Liver (tissue), 9 donors: Measurements from ENCODE around the gene GREB1L. TPM values are rescaled to one million over a fixed set of nuclear protein-coding genes. Genes with fewer than 3 reads are reported as not detected.

ENCODE experiments used
- DNase-seq: peaks from one replicate; pipeline ENCODE4 v3.0.0-alpha.2; 2017; ENCODE audit warnings: low spot score
- H3K27ac ChIP-seq, 2 donors: one replicate each; pipeline ENCODE4 v1.7.0; 2013; ENCODE audit warnings: inconsistent platforms in 2 of 2, low read length in 2 of 2, control low read depth in 1 of 2, low read depth in 1 of 2, mild to moderate bottlenecking in 1 of 2
- H3K27me3 ChIP-seq, 4 donors: one replicate each; pipeline versions ENCODE4 v1.6.1 to v1.7.0; 2013; ENCODE audit warnings: low read length in 3 of 4, inconsistent platforms in 1 of 4, mild to moderate bottlenecking in 1 of 4, moderate library complexity in 1 of 4; ENCODE audit not compliant: control insufficient read depth in 4 of 4, insufficient read depth in 4 of 4
- H3K36me3 ChIP-seq, 4 donors: one replicate each; pipeline versions ENCODE4 v1.6.1 to v1.7.0; 2013; ENCODE audit warnings: low read length in 3 of 4, mild to moderate bottlenecking in 3 of 4, low read depth in 1 of 4, moderate library complexity in 1 of 4; ENCODE audit not compliant: control insufficient read depth in 4 of 4, insufficient read depth in 3 of 4
- H3K4me1 ChIP-seq, 4 donors: one replicate each; pipeline versions ENCODE4 v1.6.1 to v1.7.0; 2013; ENCODE audit warnings: low read length in 3 of 4, mild to moderate bottlenecking in 3 of 4, moderate library complexity in 1 of 4; ENCODE audit not compliant: control insufficient read depth in 4 of 4, insufficient read depth in 4 of 4
- H3K4me3 ChIP-seq, 3 donors: one replicate each; pipeline versions ENCODE4 v1.6.1 to v1.7.0; 2013; ENCODE audit warnings: low read length in 3 of 3, control low read depth in 1 of 3, low read depth in 1 of 3, mild to moderate bottlenecking in 1 of 3
- H3K9ac ChIP-seq, 2 donors: one replicate each; pipeline ENCODE4 v1.7.0; 2013; ENCODE audit warnings: low read length in 2 of 2, mild to moderate bottlenecking in 2 of 2, moderate library complexity in 2 of 2, control low read depth in 1 of 2, low read depth in 1 of 2
- H3K9me3 ChIP-seq, 4 donors: one replicate each; pipeline versions ENCODE4 v1.6.1 to v1.7.0; 2013; ENCODE audit warnings: low read length in 3 of 4; ENCODE audit not compliant: control insufficient read depth in 4 of 4
- ATF3 ChIP-seq: IDR thresholded peaks from 2 replicates; pipeline ENCODE4 v1.6.1; 2016; ENCODE audit warnings: antibody characterized with exemption
- CTCF ChIP-seq: fragments of 150-350 bp; IDR thresholded peaks from 2 replicates; pipeline ENCODE4 v1.5.1; 2017; ENCODE audit warnings: improper control_type of control experiment, low read depth, low read length; ENCODE audit not compliant: missing input control
- EGR1 ChIP-seq, 2 donors: IDR thresholded peaks; 2 replicates each; pipeline ENCODE4 v1.6.1; 2016 to 2018; ENCODE audit warnings: antibody characterized with exemption in 2 of 2, low read depth in 2 of 2
- FOXA1 ChIP-seq: IDR thresholded peaks from 2 replicates; pipeline ENCODE4 v1.6.1; 2016; ENCODE audit warnings: antibody characterized with exemption
- FOXA2 ChIP-seq: IDR thresholded peaks from 2 replicates; pipeline ENCODE4 v1.6.1; 2016; ENCODE audit warnings: antibody characterized with exemption
- HNF4A ChIP-seq, 2 donors: conservative IDR thresholded peaks; 2 replicates each; pipeline ENCODE4 v1.6.1; 2016; ENCODE audit warnings: antibody characterized with exemption in 2 of 2, mild to moderate bottlenecking in 2 of 2
- MAX ChIP-seq: IDR thresholded peaks from 2 replicates; pipeline ENCODE4 v1.6.1; 2016; ENCODE audit warnings: antibody characterized with exemption
- RAD21 ChIP-seq, 2 donors: IDR thresholded peaks; 2 replicates each; pipeline ENCODE4 v1.6.1; 2016; ENCODE audit warnings: antibody characterized with exemption in 2 of 2, mild to moderate bottlenecking in 2 of 2
- TAF1 ChIP-seq: conservative IDR thresholded peaks from 2 replicates; pipeline ENCODE4 v1.6.1; 2016; ENCODE audit warnings: antibody characterized with exemption, mild to moderate bottlenecking
- YY1 ChIP-seq: IDR thresholded peaks from 2 replicates; pipeline ENCODE4 v1.6.1; 2016; ENCODE audit warnings: antibody characterized with exemption, mild to moderate bottlenecking
- ZBTB33 ChIP-seq: IDR thresholded peaks from 2 replicates; pipeline ENCODE4 v1.6.1; 2016; ENCODE audit warnings: antibody characterized with exemption
- WGBS: extraction: QIAGEN DNeasy Blood & Tissue Kit; methylation state at CpG from one replicate; pipeline ENCODE4 v1.1.7; 2013; 5-methylcytosine and 5-hydroxymethylcytosine counted together
- polyA plus RNA-seq, 2 donors: library from polyadenylated mRNA; stranded (reverse) in 1 of 2; unstranded in 1 of 2; fragments of 200-250 nt in 1 of 2; fragments of >200 nt in 1 of 2; fragmentation: Nextera tagmentation in 1 of 2; extraction: Ambion mirVana in 1 of 2; gene quantifications; one replicate each; pipeline versions ENCODE4 v1.2.1 to v1.2.3, GENCODE V29; 2013 to 2015
- total RNA-seq, 2 donors: library from RNA; depleted of rRNA; stranded (reverse); fragments of >200 nt; gene quantifications; one replicate each; pipeline ENCODE4 v1.2.3, GENCODE V29; 2014
- donor health status: healthy.
- donor health status: healthy.
- donor health status: healthy.
- donor health status: healthy.
- donor health status: healthy.

The GREB1L gene
- total and polyA plus RNA-seq, 4 donors = 1.2 to 13.1 (median 3.0) TPM

- 64% methylated on average over 9 of the region's 9 CpGs for WGBS
- H3K27me3 ChIP-seq = no peaks in the 10 kb centered on the region
- DNase-seq = no peak
- H3K4me3 ChIP-seq = no peak overlapping the region
- H3K9me3 ChIP-seq = no peaks in the 10 kb centered on the region
- H3K9ac ChIP-seq = no peak overlapping the region
- H3K4me1 ChIP-seq = no peaks in the 10 kb centered on the region
- H3K36me3 ChIP-seq = no peaks in the 10 kb centered on the region
- TF ChIP-seq ZBTB33 = no peak
- TF ChIP-seq CTCF = no peak
- no peak for TF ChIP-seq ATF3
- no peak for TF ChIP-seq HNF4A (conservative IDR thresholded peaks at IDR 0.05)
- no peak for TF ChIP-seq FOXA2
- TF ChIP-seq FOXA1 = no peak
- H3K27ac ChIP-seq = no peak overlapping the region
Measured at GRCh38 chr18:21315741-21316197, 73.7 kb downstream of the GREB1L start.

- DNase-seq = no peak
- Histone ChIP-seq H3K4me1 (no peaks in the 10 kb centered on the region), H3K27me3 (no peaks in the 10 kb centered on the region), H3K9ac (no peak overlapping the region), H3K4me3 (no peak overlapping the region), H3K36me3 (no peaks in the 10 kb centered on the region), H3K27ac (no peak overlapping the region), H3K9me3 (no peaks in the 10 kb centered on the region)
- 95% methylated on average over 1 of the region's 1 CpG for WGBS
- no peak for TF ChIP-seq YY1
Measured at GRCh38 chr18:21316296-21316695, 74.3 kb downstream of the GREB1L start.

- Histone ChIP-seq H3K9me3 (no peaks in the 10 kb centered on the region), H3K27ac (no peak overlapping the region), H3K4me1 (no peaks in the 10 kb centered on the region), H3K9ac (no peak overlapping the region), H3K36me3 (no peaks in the 10 kb centered on the region), H3K27me3 (no peaks in the 10 kb centered on the region), H3K4me3 (no peak overlapping the region)
- no peak for TF ChIP-seq EGR1 (IDR thresholded peaks at IDR 0.05; ENCODE audit: low read depth in 2 of 2)
- TF ChIP-seq HNF4A (conservative IDR thresholded peaks at IDR 0.05) = no peak
- 90% methylated on average over 3 of the region's 3 CpGs for WGBS
- DNase-seq = no peak
Measured at GRCh38 chr18:21321711-21322110, 79.7 kb downstream of the GREB1L start.

GRCh38 chr18:21327101-21327500 lies 85.1 kb downstream of the GREB1L start:
- Histone ChIP-seq H3K27me3 (no peaks in the 10 kb centered on the region), H3K36me3 (no peaks in the 10 kb centered on the region), H3K4me1 (peaks cover 3 to 19% (median 12%) of the 10 kb centered on the region in 4 donors), H3K9ac (no peak overlapping the region), H3K27ac (no peak overlapping the region), H3K4me3 (no peak overlapping the region), H3K9me3 (no peaks in the 10 kb centered on the region)
- no peak for DNase-seq
- WGBS = 75% methylated on average over 3 of the region's 3 CpGs
- TF ChIP-seq HNF4A (conservative IDR thresholded peaks at IDR 0.05) (no peak), ATF3 (no peak), MAX (no peak), TAF1 (no peak), RAD21 (IDR thresholded peaks at IDR 0.05) (no peak)
